OCI-LY3 (cell line): ENCODE measurements around the gene HIPK2.

Experiments
- H2AFZ ChIP-seq: fragments of 200-600, 300-600 bp; shearing (Covaris generic); 2 replicates; pipeline ENCODE4 v1.6.0; 2014; ENCODE audit warnings: antibody characterized with exemption, low read depth, low read length
- H3K27ac ChIP-seq: fragments of 200-600, 300-600 bp; sonication (generic); 2 replicates; pipeline ENCODE4 v1.5.1; 2014; ENCODE audit warnings: mild to moderate bottlenecking, low read length, moderate library complexity, mixed read lengths
- H3K27me3 ChIP-seq: fragments of 200-600, 300-600 bp; sonication (generic); 2 replicates; pipeline ENCODE4 v1.6.1; 2014; ENCODE audit warnings: low read depth, low read length, mixed read lengths
- H3K36me3 ChIP-seq: fragments of 200-600, 300-600 bp; sonication (generic); replicated peaks from 2 replicates; pipeline ENCODE3; 2014; ENCODE audit warnings: low read depth, low read length, mixed read lengths
- H3K4me1 ChIP-seq: fragments of 300-600, 200-600 bp; sonication (generic); 2 replicates; pipeline ENCODE4 v1.6.1; 2014; ENCODE audit warnings: low read length, mixed read lengths
- H3K4me2 ChIP-seq: fragments of 200-600, 300-600 bp; sonication (generic); 2 replicates; pipeline ENCODE4 v1.6.1; 2014; ENCODE audit warnings: low read length, mixed read lengths
- H3K4me3 ChIP-seq: fragments of 300-600, 200-600 bp; sonication (generic); 2 replicates; pipeline ENCODE4 v1.5.1; 2014; ENCODE audit warnings: antibody characterized with exemption, mild to moderate bottlenecking, low read length, moderate library complexity
- H3K79me2 ChIP-seq: fragments of 300-600, 200-600 bp; shearing (Covaris generic); 2 replicates; pipeline ENCODE4 v1.6.1; 2014; ENCODE audit warnings: mild to moderate bottlenecking, low read length, mixed read lengths
- H3K9ac ChIP-seq: fragments of 300-600, 200-600 bp; shearing (Covaris generic); 2 replicates; pipeline ENCODE4 v1.6.0; 2014; ENCODE audit warnings: mild to moderate bottlenecking, low read length, moderate library complexity
- H3K9me3 ChIP-seq: fragments of 200-600, 300-600 bp; shearing (Covaris generic); 2 replicates; pipeline ENCODE4 v1.6.1; 2014; ENCODE audit warnings: low read length, mixed read lengths; ENCODE audit not compliant: insufficient read depth
- H4K20me1 ChIP-seq: fragments of 200-600, 300-600 bp; sonication (generic); 2 replicates; pipeline ENCODE4 v1.6.1; 2016; ENCODE audit warnings: low read length, mixed read lengths; ENCODE audit not compliant: insufficient read depth
- CTCF ChIP-seq: fragments of 200-600, 300-600 bp; sonication (generic); IDR thresholded peaks from 2 replicates; pipeline ENCODE4 v1.5.1; 2014; ENCODE audit warnings: antibody characterized with exemption, low read length, low read depth
- EZH2phosphoT487 ChIP-seq: fragments of 200-600 bp; shearing (Covaris generic); IDR thresholded peaks from 2 replicates; pipeline ENCODE4 v1.6.1; 2018; ENCODE audit warnings: antibody characterized with exemption, mixed run types, low read depth

HIPK2 gene

GRCh38 chr7:139544645-139545044 is 233.2 kb downstream of the HIPK2 start:
- Histone ChIP-seq H3K27ac (no peak overlapping the region), H3K79me2 (no peaks in the 10 kb centered on the region), H3K4me3 (no peak overlapping the region), H3K9me3 (no peaks in the 10 kb centered on the region), H3K27me3 (no peaks in the 10 kb centered on the region), H3K9ac (no peak overlapping the region), H3K4me1 (no peaks in the 10 kb centered on the region), H4K20me1 (no peaks in the 10 kb centered on the region), H2AFZ (no peak overlapping the region), H3K4me2 (no peak overlapping the region), H3K36me3 (no peaks in the 10 kb centered on the region)
- TF ChIP-seq CTCF = no peak
- no peak for TF ChIP-seq EZH2phosphoT487

DNA sequence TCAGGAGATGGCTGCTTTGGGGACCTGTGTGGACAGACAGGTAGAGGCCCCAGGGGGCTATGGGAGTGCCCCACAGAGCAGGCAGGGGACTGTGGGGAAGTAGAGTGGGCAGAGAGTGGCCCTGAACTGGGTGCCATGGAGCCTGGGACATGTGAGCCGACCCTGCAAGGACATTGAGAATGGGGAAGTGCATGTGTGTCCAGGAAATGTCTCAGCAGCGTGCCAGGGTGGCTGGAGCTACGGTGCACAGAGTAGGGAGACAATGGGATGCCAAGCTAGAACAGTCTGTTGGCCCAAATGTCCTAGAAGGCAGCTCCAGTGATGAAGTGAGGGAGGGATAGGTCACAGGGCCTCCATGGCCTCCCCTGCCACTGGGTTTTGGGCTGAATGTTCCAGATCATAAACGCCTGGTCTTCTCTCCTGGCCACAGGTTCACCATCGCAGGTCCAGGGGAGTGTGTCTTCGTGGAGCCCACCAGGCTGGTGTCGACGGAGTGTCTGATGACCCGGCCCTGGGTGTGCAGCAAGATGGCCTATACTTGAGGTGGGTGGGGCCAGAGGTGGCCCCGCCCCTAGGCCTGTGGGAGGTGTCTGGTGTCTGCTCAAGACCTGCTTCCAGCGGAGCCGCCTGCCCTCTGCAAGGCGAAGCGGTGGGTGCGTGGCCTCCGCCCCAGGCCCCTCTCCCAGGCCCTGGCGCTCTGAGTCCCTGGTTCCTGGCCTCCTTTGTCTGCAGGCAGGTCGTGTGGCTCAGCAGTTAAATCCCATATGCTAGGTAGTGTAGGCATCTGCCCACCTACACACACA is 233.8 kb downstream of the HIPK2 start:
- H3K79me2 ChIP-seq = no peaks in the 10 kb centered on the region
- H2AFZ ChIP-seq = no peak overlapping the region
- H3K4me1 ChIP-seq = no peaks in the 10 kb centered on the region
- TF ChIP-seq CTCF = no peak
- no peak for TF ChIP-seq EZH2phosphoT487
- H3K27me3 ChIP-seq = no peaks in the 10 kb centered on the region
- no peak overlapping the region for H3K9ac ChIP-seq
- H3K36me3 ChIP-seq = no peaks in the 10 kb centered on the region
- no peak overlapping the region for H3K4me3 ChIP-seq
- H3K9me3 ChIP-seq = no peaks in the 10 kb centered on the region
- H3K27ac ChIP-seq = no peak overlapping the region
- no peaks in the 10 kb centered on the region for H4K20me1 ChIP-seq
- no peak overlapping the region for H3K4me2 ChIP-seq

DNA sequence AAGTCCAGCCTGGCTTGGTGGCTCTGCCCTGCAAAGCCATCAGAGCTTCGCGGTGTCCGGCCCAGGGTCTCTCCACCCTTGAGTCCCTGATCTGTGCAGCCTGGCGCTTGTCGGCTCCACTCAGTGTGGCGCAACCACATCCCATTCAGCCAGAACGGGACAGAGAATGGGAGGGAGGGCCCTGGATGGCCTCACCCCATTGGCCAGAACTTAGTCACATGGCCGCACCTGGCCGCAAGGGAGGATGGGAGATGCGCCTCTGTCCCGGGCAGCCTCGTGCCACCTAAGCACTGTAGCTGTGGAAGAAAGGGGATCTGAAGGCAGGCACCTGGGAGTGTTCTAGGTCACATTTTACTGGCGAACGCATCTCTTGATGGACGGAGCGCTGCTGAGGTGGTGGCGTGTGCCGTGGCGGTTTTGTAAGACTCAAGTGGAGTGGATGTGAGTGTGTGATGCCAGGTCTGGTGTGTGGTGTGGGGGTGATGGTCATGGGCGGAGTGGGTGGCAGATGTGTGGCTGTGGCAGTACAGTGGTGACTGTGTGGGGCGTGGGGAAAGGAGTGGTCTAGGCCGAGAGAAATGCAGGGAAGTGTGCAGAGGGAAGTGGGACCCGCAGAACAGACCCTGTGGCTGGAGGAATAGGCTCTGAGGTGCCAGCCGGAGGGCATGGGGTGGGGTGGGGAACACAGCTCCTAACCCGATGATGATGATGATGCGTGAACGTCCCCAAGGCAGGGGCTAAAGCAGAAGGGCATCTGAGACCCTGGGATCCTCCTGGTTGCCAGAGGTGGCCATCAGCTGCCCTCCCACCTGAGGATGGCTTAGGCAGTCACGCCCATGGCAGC is 235.3 kb downstream of the HIPK2 start:
- TF ChIP-seq EZH2phosphoT487 = no peak
- TF ChIP-seq CTCF = no peak
- Histone ChIP-seq H4K20me1 (no peaks in the 10 kb centered on the region), H3K4me1 (no peaks in the 10 kb centered on the region), H3K27me3 (0 out of 2 replicates have a peak, but pooled peaks cover 2% of the 10 kb centered on the region), H3K9ac (no peak overlapping the region), H3K9me3 (no peaks in the 10 kb centered on the region), H3K4me2 (no peak overlapping the region), H3K4me3 (no peak overlapping the region), H3K27ac (no peak overlapping the region), H3K79me2 (no peaks in the 10 kb centered on the region), H3K36me3 (no peaks in the 10 kb centered on the region), H2AFZ (no peak overlapping the region)

DNA sequence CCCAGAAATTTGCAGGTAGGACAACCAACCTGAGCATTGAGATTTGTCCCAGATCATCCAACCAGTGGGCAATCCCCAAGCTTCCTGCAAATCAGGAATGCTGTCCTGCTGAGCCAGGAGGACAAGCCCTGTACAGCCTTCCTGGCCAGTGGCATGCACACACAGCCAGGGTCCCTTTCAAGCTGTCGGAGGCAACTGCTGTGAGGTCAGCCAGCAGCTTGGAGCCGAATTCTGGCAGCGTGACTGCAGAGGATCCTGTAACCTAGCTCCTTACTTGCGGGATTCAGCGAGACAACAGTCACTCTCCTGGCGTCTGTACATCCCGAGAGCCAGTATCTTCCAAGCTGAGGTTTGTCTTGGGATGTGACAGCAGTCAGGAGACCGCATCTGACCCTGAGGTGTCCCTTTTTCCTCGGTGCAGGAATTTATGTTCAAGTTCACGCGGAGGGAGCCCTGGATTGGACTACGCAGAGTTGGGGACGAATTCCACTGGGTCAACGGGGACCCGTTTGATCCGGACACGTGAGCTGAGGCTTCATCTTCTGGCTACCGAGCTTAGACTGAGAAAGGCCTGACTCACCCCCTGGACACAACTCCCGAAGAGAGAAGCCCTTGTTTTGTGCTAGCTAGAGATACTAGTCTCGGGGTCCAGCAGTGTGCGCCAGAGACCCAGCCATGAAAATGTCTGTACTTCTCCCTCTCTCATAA is 236.0 kb downstream of the HIPK2 start:
- TF ChIP-seq CTCF = no peak
- TF ChIP-seq EZH2phosphoT487 = no peak
- Histone ChIP-seq H3K27me3 (0 out of 2 replicates have a peak, but pooled peaks cover 7% of the 10 kb centered on the region), H3K36me3 (no peaks in the 10 kb centered on the region), H3K79me2 (no peaks in the 10 kb centered on the region), H3K4me2 (no peak overlapping the region), H4K20me1 (no peaks in the 10 kb centered on the region), H3K9ac (no peak overlapping the region), H3K4me3 (no peak overlapping the region), H3K4me1 (no peaks in the 10 kb centered on the region), H3K9me3 (no peaks in the 10 kb centered on the region), H3K27ac (no peak overlapping the region), H2AFZ (no peak overlapping the region)
